Activated T-cell treated with anti-CD3 and anti-CD28 coated beads for 48 hours (primary cell): ENCODE measurements around the gene CDCA8.
"Not testable (repeated sequence)": the region's sequence is repeated elsewhere in the genome, so short reads cannot be mapped to it uniquely, and the experiment has no call there.

Experiments used
- DNase-seq: peaks from one replicate; pipeline ENCODE4 v3.0.0-alpha.2; 2020; ENCODE audit warnings: low read depth

CDCA8 gene

GRCh38 chr1:37718181-37718900, 26.0 kb downstream of the CDCA8 start:
- DNase-seq: no peak

GRCh38 chr1:37718901-37719571, 26.7 kb downstream of the CDCA8 start:
- no peak for DNase-seq

GRCh38 chr1:37719572-37720195, 27.4 kb downstream of the CDCA8 start:
- DNase-seq: no peak

GRCh38 chr1:37720231-37721130, 28.2 kb downstream of the CDCA8 start:
- DNase-seq: no peak

GRCh38 chr1:37721565-37721964, 29.2 kb downstream of the CDCA8 start:
- no peak for DNase-seq

- no peak for DNase-seq
Observed at GRCh38 chr1:37722181-37723071, 30.1 kb downstream of the CDCA8 start.

- no peak for DNase-seq
Observed at GRCh38 chr1:37723072-37723389, 30.7 kb downstream of the CDCA8 start.

- no peak for DNase-seq
Observed at GRCh38 chr1:37723390-37724078, 31.2 kb downstream of the CDCA8 start.

GRCh38 chr1:37724575-37724974, 32.3 kb downstream of the CDCA8 start:
- DNase-seq: no peak

GRCh38 chr1:37725851-37726613, 33.7 kb downstream of the CDCA8 start:
- no peak for DNase-seq

- DNase-seq: no peak
Observed at GRCh38 chr1:37726751-37727585, 34.7 kb downstream of the CDCA8 start.

GRCh38 chr1:37728416-37728815, 36.1 kb downstream of the CDCA8 start:
- DNase-seq: no peak

- DNase-seq: no peak
Observed at GRCh38 chr1:37730376-37730775, 38.1 kb downstream of the CDCA8 start.

GRCh38 chr1:37731312-37732019, 39.1 kb downstream of the CDCA8 start:
- no peak for DNase-seq

GRCh38 chr1:37732111-37732780, 39.9 kb downstream of the CDCA8 start:
- DNase-seq: no peak

GRCh38 chr1:37734629-37735591, 42.6 kb downstream of the CDCA8 start:
- DNase-seq: no peak

- not testable (repeated sequence) for DNase-seq
Observed at GRCh38 chr1:37737975-37738374, 45.7 kb downstream of the CDCA8 start.
